K562 (cell line): Measurements from ENCODE around the gene TADA2A. TPM values are rescaled to one million over a fixed set of nuclear protein-coding genes. Genes with fewer than 3 reads are reported as not detected.

ENCODE experiments used
- ELF4 ChIP-seq: fragments of 450-650 bp; formaldehyde crosslinking; IDR thresholded peaks from 2 replicates; pipeline ENCODE4 v1.4.0; 2022; ENCODE audit warnings: missing genetic modification characterization
- GMEB1 ChIP-seq: fragments of 250-450 bp; sonication (Bioruptor Pico); IDR thresholded peaks from 2 replicates; pipeline ENCODE4 v1.4.0; 2020; ENCODE audit warnings: mild to moderate bottlenecking
- HOMEZ ChIP-seq: fragments of 250-450 bp; sonication (Bioruptor Pico); IDR thresholded peaks from 2 replicates; pipeline ENCODE4 v1.4.0; 2020; ENCODE audit warnings: mild to moderate bottlenecking, moderate library complexity
- MAFF ChIP-seq: IDR thresholded peaks from 2 replicates; pipeline ENCODE4 v1.6.1; 2012; ENCODE audit warnings: low read length, improper control_type of control experiment
- NKRF ChIP-seq: fragments of 450-650 bp; IDR thresholded peaks from 2 replicates; pipeline ENCODE4 v1.6.1; 2016; ENCODE audit warnings: borderline replicate concordance
- PCBP1 ChIP-seq: fragments of 200-400 bp; formaldehyde crosslinking; IDR thresholded peaks from 2 replicates; pipeline ENCODE4 v1.6.1; 2018; ENCODE audit warnings: mild to moderate bottlenecking, low read depth, low read length; ENCODE audit not compliant: poor library complexity, severe bottlenecking
- RBBP5 ChIP-seq: fragments of 200-600 bp; sonication (generic); IDR thresholded peaks from 2 replicates; pipeline ENCODE4 v1.6.1; 2012; ENCODE audit warnings: borderline replicate concordance, mild to moderate bottlenecking, low read length, control low read depth, inconsistent platforms; ENCODE audit not compliant: insufficient read depth, poor library complexity, severe bottlenecking
- ZBTB1 ChIP-seq: sonication (generic); formaldehyde crosslinking; IDR thresholded peaks from 2 replicates; pipeline ENCODE4 v1.8.1; 2023; ENCODE audit warnings: missing genetic modification reagents, low read depth, mild to moderate bottlenecking, borderline replicate concordance
- ZNF140 ChIP-seq: fragments of 250-450 bp; sonication (Bioruptor Pico); IDR thresholded peaks from 2 replicates; pipeline ENCODE4 v1.8.0; 2021; ENCODE audit warnings: moderate library complexity, mild to moderate bottlenecking, inconsistent platforms
- ZNF277 ChIP-seq: fragments of 250-450 bp; sonication (Bioruptor Pico); IDR thresholded peaks from 2 replicates; pipeline ENCODE4 v1.8.0; 2022; ENCODE audit warnings: inconsistent platforms, mild to moderate bottlenecking, moderate library complexity, borderline replicate concordance
- ZNF282 ChIP-seq: sonication (generic); formaldehyde crosslinking; IDR thresholded peaks from 2 replicates; pipeline ENCODE4 v1.8.1; 2023; ENCODE audit warnings: missing genetic modification reagents
- ZNF347 ChIP-seq: fragments of 450-650 bp; formaldehyde crosslinking; IDR thresholded peaks from 2 replicates; pipeline ENCODE4 v1.4.0; 2020; ENCODE audit warnings: low read depth, mild to moderate bottlenecking, moderate library complexity
- ZNF408 ChIP-seq: fragments of 250-450 bp; sonication (Bioruptor Pico); IDR thresholded peaks from 2 replicates; pipeline ENCODE4 v1.4.0; 2020; ENCODE audit warnings: low read depth, mild to moderate bottlenecking, moderate library complexity
- ZNF449 ChIP-seq: fragments of 250-450 bp; sonication (Bioruptor Pico); IDR thresholded peaks from 2 replicates; pipeline ENCODE4 v1.8.0; 2022; ENCODE audit warnings: moderate library complexity, mild to moderate bottlenecking, inconsistent platforms
- ZNF512 ChIP-seq: IDR thresholded peaks from 2 replicates; pipeline ENCODE4 v1.6.1; 2016; ENCODE audit warnings: missing genetic modification characterization, missing compliant biosample characterization
- ZNF561 ChIP-seq: fragments of 450-650 bp; formaldehyde crosslinking; conservative IDR thresholded peaks from 2 replicates; pipeline ENCODE4 v1.4.0; 2020; ENCODE audit warnings: mild to moderate bottlenecking, moderate library complexity
- ZNF57 ChIP-seq: fragments of 450-650 bp; formaldehyde crosslinking; IDR thresholded peaks from 2 replicates; pipeline ENCODE4 v1.4.0; 2020; ENCODE audit warnings: mild to moderate bottlenecking, moderate library complexity
- ZZZ3 ChIP-seq: fragments of 450-650 bp; IDR thresholded peaks from 2 replicates; pipeline ENCODE4 v1.6.1; 2016; ENCODE audit warnings: antibody characterized with exemption, mild to moderate bottlenecking, moderate library complexity
- polyA plus RNA-seq, 8 experiments: library from polyadenylated mRNA; depleted of rRNA in 4 of 8; stranded (reverse) in 5 of 8; unstranded in 3 of 8; fragments of >200 nt; fragmentation: Nextera tagmentation in 2 of 8; fragmentation: Illumina TruSeq in 1 of 8; extraction: Ambion mirVana in 2 of 8; extraction: Trizol in 1 of 8; gene quantifications; 2 replicates each; pipeline versions ENCODE4 v1.2.1 to v1.2.3, GENCODE V29; 2011 to 2014; ENCODE audit warnings: inconsistent platforms in 1 of 8, missing spikeins in 1 of 8
- total RNA-seq, 7 experiments: library from RNA; depleted of rRNA in 6 of 7; stranded (reverse); fragments of >200 nt in 6 of 7; fragmentation: Illumina TruSeq in 2 of 7; extraction: Trizol in 2 of 7; gene quantifications; 2 replicates each; pipeline versions ENCODE4 v1.2.1 to v1.2.3, GENCODE V29; 2011 to 2021; ENCODE audit warnings: low replicate concordance in 1 of 7

Gene TADA2A
- total and polyA plus RNA-seq, 9 of the 15 experiments (the other 6 are each of a cell fraction or from before 2014, with no cell fraction given) = 13.8 to 37.7 (median 25.0) TPM

- TF ChIP-seq ZNF408 (CRISPR knock-in tag) (no peak), ZBTB1 (CRISPR knock-in tag) (no peak), GMEB1 (no peak), ZNF512 (no peak), MAFF (no peak), ZNF347 (CRISPR knock-in tag) (no peak), ZZZ3 (no peak), ZNF561 (CRISPR knock-in tag) (no peak), ZNF282 (CRISPR knock-in tag) (no peak), ZNF140 (CRISPR knock-in tag) (no peak), ZNF449 (no peak), NKRF (peak; percentile 80), ZNF277 (CRISPR knock-in tag) (no peak), HOMEZ (CRISPR knock-in tag) (no peak), RBBP5 (no peak), PCBP1 (no peak), ELF4 (CRISPR knock-in tag) (no peak), ZNF57 (CRISPR knock-in tag) (no peak)
These were observed 591 bp upstream of the TADA2A start (continued) for GRCh38 chr17:37405955-37406634.
